Tibial artery (tissue), 4 donors: ENCODE data around the gene ARRB1.

Experiments used
- DNase-seq, 2 donors: peaks; one replicate each; pipeline ENCODE4 v3.0.0-alpha.2; 2019
- H3K27ac ChIP-seq, 2 donors: fragments of 200-600 bp; sonication (generic) in 1 of 2; 1 replicate in 1 of 2; 2 replicates in 1 of 2; pipeline ENCODE4 v1.5.1; 2018 to 2019; ENCODE audit warnings: mild to moderate bottlenecking in 1 of 2
- H3K27me3 ChIP-seq, 2 donors: fragments of 200-600 bp; sonication (generic) in 1 of 2; one replicate each; pipeline versions ENCODE4 v1.5.1 to v1.6.0; 2016 to 2019
- H3K36me3 ChIP-seq, 3 donors: fragments of 200-600 bp; sonication (generic) in 2 of 3; one replicate each; pipeline ENCODE4 v1.5.1; 2016 to 2019; ENCODE audit warnings: mild to moderate bottlenecking in 2 of 3
- H3K4me1 ChIP-seq, 4 donors: fragments of 200-600 bp; sonication (generic) in 2 of 4; 1 replicate in 3 of 4; 2 replicates in 1 of 4; pipeline ENCODE4 v1.5.1; 2016 to 2019
- H3K4me3 ChIP-seq, 2 donors: fragments of 200-600 bp; sonication (generic) in 1 of 2; 1 replicate in 1 of 2; 2 replicates in 1 of 2; pipeline ENCODE4 v1.5.1; 2018 to 2019; ENCODE audit warnings: mild to moderate bottlenecking in 2 of 2
- H3K9me3 ChIP-seq, 3 donors: fragments of 200-600 bp; sonication (generic) in 1 of 3; one replicate each; pipeline ENCODE4 v1.5.1; 2016 to 2019
- CTCF ChIP-seq, 2 experiments: fragments of 200-600 bp in 1 of 2; fragments of 450-650 bp in 1 of 2; IDR thresholded peaks; one replicate each; pipeline ENCODE4 v1.5.1; 2017 to 2019; ENCODE audit warnings: antibody characterized with exemption in 2 of 2, mild to moderate bottlenecking in 1 of 2, moderate library complexity in 1 of 2
- intact Hi-C: fragments of 100-400 bp; cut with DNase I; formaldehyde crosslinking; loops from one replicate; pipeline ENCODE4 v1.15.0; 2023; ENCODE audit warnings: low total_unique reads

The ARRB1 gene

GRCh38 chr11:75264971-75265370 is 86.5 kb downstream of the ARRB1 start:
- Histone ChIP-seq H3K36me3 (peaks cover 0 to 20% (median 13%) of the 10 kb centered on the region in 3 donors), H3K27ac (no peak overlapping the region), H3K4me3 (no peak overlapping the region), H3K9me3 (no peaks in the 10 kb centered on the region), H3K4me1 (peaks cover 0 to 6% (median 0%) of the 10 kb centered on the region in 4 donors), H3K27me3 (peaks cover 0 to 2% of the 10 kb centered on the region in 2 donors)
- intact Hi-C loops = loop anchor here (5.0 kb wide), 1 partner anchor 1637 kb away; no protein-coding TSS in a partner anchor
- peak in 1 of 2 donors; percentile 58 for DNase-seq
- TF ChIP-seq CTCF (IDR thresholded peaks at IDR 0.05) = no peak

DNA sequence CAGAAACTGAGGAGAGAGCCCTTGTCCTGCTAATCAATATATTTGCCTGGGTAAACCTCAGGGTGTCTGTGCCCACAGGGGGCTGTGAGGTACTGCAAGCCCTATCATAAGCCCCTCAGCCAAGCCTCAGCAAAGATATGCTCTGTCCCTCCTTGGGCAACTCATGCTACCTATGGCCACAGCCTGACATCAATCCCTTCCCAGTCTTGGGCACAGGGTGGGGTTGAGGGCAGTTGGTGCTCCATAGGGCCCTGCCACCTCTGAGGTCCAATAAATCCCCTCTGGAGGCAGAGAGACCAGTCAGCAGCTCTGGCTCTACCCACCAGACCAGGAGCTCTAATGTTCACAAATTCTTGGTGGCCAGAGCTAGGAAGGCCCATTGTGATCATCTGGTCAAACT is 87.1 kb downstream of the ARRB1 start:
- intact Hi-C loops = no loop called here
- Histone ChIP-seq H3K4me1 (peaks cover 0 to 6% (median 0%) of the 10 kb centered on the region in 4 donors), H3K27me3 (peaks cover 0 to 9% of the 10 kb centered on the region in 2 donors), H3K36me3 (peaks cover 0 to 20% (median 12%) of the 10 kb centered on the region in 3 donors), H3K4me3 (no peak overlapping the region), H3K9me3 (no peaks in the 10 kb centered on the region), H3K27ac (no peak overlapping the region)
- DNase-seq = peak in 1 of 2 donors; percentile 53
- TF ChIP-seq CTCF (IDR thresholded peaks at IDR 0.05) = no peak

GRCh38 chr11:75263944-75264349 is 87.5 kb downstream of the ARRB1 start:
- Histone ChIP-seq H3K36me3 (peaks cover 0 to 20% (median 8%) of the 10 kb centered on the region in 3 donors), H3K27me3 (peaks cover 0 to 9% of the 10 kb centered on the region in 2 donors), H3K27ac (no peak overlapping the region), H3K9me3 (no peaks in the 10 kb centered on the region), H3K4me1 (peaks cover 0 to 6% (median 0%) of the 10 kb centered on the region in 4 donors), H3K4me3 (no peak overlapping the region)
- intact Hi-C loops = no loop called here
- DNase-seq = peak in 1 of 2 donors; percentile 49
- no peak for TF ChIP-seq CTCF (IDR thresholded peaks at IDR 0.05)

GRCh38 chr11:75262961-75263852 is 88.3 kb downstream of the ARRB1 start:
- H3K4me3 ChIP-seq = no peak overlapping the region
- peak in 1 of 2 donors; percentile 62 for DNase-seq
- no peak overlapping the region for H3K27ac ChIP-seq
- TF ChIP-seq CTCF (IDR thresholded peaks at IDR 0.05) = no peak
- intact Hi-C loops = no loop called here
- H3K27me3 ChIP-seq = peaks cover 0 to 14% of the 10 kb centered on the region in 2 donors
- H3K36me3 ChIP-seq = peaks cover 0 to 20% (median 4%) of the 10 kb centered on the region in 3 donors
- H3K4me1 ChIP-seq = peaks cover 0 to 6% (median 0%) of the 10 kb centered on the region in 4 donors
- H3K9me3 ChIP-seq = no peaks in the 10 kb centered on the region

DNA sequence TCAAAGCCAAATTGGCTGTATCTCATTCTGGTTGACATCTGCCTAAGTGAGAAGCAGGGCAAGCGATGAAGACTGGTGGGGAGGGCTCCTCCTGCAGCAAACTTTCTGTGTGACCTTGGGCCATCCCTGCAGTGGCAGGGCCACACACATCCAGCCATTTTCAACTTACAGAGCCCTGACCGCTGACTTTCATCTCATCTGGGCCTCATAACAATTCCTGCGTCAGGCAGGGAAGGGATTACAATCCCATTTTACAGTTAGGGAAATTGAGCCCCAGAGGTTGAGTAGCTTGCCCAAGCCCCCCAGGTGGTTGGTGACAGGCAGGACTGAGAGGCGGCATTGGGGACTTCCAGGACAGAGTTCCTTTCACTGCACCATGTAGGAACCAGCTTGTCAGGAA is 89.0 kb downstream of the ARRB1 start:
- Histone ChIP-seq H3K9me3 (no peaks in the 10 kb centered on the region), H3K27me3 (peaks cover 0 to 14% of the 10 kb centered on the region in 2 donors), H3K4me1 (peaks cover 0 to 6% (median 0%) of the 10 kb centered on the region in 4 donors), H3K4me3 (no peak overlapping the region), H3K36me3 (peaks cover 0 to 16% (median 4%) of the 10 kb centered on the region in 3 donors), H3K27ac (no peak overlapping the region)
- intact Hi-C loops = no loop called here
- peak in 1 of 2 donors; percentile 32 for DNase-seq
- no peak for TF ChIP-seq CTCF (IDR thresholded peaks at IDR 0.05)
